Ammon's horn (tissue), 1 donor: ENCODE measurements around the gene TMEM150A.
A peak's percentile ranks its signal among the peaks of the same experiment; 100 is the strongest.
"Not testable (repeated sequence)": the region's sequence is repeated elsewhere in the genome, so short reads cannot be mapped to it uniquely, and the experiment has no call there.

ENCODE experiments used
- DNase-seq: peaks from one replicate; pipeline ENCODE4 v3.0.0-alpha.2; 2016; ENCODE audit warnings: low spot score

The TMEM150A gene

DNA sequence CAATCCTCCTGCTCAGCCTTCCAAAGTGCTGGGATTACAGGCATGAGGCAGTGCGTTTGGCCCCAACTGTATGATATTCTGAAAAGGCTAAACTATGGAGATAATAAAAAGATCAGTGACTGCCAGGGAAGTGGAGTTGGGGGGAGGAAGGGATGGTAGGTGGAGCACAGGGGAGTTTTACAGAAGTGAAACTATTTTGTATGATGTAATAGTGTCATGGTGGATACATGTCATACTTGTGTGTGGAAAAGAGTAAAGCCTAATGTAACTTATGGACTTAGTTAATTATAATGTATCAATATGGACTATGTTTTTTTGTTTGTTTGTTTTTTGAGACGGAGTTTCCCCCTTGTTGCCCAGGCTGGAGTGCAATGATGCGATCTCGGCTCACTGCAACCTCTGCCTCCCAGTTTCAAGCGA lies 38.3 kb downstream of the TMEM150A start:
- DNase-seq: no peak

GRCh38 chr2:85561280-85562212 lies 41.0 kb downstream of the TMEM150A start, which contains the start of gene GGCX:
Gene GGCX, minus strand, starts transcription at chr2:85561493. Its CDS starts 65 bp downstream, at chr2:85561428.
- DNase-seq: peak; percentile 95

- DNase-seq: no peak
Observed at GRCh38 chr2:85560812-85561279, 41.7 kb downstream of the TMEM150A start.

DNA sequence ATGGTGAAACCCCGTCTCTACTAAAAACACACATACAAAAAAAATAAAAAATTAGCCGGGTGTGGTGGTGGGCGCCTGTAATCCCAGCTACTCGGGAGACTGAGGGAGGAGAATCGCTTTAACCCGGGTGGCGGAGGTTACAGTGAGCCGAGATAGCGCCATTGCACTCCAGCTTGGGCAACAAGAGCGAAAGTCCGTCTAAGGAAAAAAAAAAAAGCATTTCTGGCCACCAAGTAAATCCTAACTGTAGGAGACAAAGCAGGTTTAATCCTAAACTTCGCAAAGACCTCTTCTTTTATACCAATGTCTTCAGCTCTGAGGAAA lies 42.1 kb downstream of the TMEM150A start:
- DNase-seq: not testable (repeated sequence)

DNA sequence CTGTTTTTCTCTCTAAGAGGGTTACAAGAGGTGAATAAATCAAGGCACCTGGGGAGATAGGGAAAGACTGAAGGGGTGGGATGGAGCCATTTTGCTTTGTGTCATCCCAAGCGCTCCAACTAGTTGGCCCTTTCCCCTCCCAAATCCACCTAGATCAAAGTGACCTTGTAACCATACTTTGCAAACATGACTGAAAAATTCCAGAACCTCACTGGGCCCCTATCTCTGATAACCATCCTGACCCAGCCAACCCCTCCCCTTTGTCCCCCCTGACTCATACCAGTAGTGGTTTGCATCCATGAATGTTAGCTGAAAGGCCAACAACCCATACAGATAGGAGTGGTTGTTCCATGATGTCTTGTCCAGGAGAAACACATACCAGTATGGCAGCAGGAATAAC lies 44.3 kb downstream of the TMEM150A start:
- no peak for DNase-seq

DNA sequence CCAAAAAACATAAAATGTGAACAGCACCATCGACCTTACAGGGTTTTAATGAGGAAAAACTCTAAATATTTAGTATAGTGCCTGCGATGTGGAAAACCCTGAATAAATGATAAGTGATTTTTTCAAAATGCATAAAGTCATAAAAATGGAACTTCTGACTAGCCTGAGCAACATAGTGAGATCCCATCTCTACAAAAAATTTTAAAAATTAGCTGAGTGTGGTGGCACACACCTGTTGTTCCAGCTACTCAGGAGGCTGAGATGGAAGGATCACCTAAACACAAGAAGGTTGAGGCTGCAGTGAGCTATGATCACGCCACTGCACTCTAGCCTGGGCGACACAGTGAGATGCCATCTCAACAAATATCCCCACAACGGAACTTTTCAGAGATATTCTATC lies 45.4 kb downstream of the TMEM150A start:
- no peak for DNase-seq

DNA sequence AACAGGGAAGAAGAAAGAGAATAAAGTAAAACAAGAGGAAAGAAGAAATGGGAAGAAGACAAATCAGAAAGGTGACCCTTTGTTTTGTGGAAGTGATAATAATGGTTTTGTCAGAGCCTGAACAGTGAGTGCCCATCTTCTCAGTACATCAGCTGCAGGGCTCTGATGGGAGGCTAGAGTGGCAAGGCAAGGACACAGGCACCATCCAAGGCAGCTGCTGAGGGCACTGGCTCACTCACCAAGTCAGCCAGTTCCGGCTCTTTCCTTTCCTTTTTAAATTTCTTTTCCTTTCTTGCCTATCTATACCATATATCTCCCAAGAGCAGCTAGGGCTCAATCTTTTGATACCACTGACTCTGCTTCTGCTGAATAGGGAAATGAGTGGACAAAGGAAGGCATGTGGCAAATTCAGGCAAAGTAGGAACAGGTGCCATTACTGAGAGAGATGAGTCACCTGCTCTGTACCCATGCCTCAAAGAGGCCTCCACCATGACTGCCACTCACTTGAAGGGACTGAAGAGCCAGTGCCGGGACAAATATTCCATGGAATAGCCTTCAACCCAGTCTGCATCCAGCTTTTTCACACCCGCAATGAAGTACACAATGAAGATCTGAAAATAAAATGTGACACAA lies 47.4 kb downstream of the TMEM150A start:
- DNase-seq: no peak

DNA sequence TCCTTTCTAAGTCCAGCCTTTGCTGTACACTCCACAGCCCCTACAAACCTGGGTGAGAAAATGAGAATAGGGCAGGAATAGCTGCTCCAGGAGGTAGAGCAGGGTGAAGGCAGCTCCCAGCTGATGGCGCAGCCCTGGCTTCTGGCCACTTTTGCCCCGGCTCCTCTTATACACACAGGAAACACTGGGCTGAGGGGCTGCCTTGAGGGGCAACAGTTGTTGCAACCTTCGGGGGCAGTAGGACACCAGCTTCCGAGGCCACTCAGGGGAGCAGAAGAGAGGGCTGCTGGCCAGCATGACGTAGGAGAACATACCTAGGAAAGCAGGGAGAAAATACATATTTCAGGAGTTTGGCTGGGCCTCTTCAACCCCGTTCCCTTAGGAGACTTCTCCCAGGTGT lies 49.3 kb downstream of the TMEM150A start:
- DNase-seq: no peak

DNA sequence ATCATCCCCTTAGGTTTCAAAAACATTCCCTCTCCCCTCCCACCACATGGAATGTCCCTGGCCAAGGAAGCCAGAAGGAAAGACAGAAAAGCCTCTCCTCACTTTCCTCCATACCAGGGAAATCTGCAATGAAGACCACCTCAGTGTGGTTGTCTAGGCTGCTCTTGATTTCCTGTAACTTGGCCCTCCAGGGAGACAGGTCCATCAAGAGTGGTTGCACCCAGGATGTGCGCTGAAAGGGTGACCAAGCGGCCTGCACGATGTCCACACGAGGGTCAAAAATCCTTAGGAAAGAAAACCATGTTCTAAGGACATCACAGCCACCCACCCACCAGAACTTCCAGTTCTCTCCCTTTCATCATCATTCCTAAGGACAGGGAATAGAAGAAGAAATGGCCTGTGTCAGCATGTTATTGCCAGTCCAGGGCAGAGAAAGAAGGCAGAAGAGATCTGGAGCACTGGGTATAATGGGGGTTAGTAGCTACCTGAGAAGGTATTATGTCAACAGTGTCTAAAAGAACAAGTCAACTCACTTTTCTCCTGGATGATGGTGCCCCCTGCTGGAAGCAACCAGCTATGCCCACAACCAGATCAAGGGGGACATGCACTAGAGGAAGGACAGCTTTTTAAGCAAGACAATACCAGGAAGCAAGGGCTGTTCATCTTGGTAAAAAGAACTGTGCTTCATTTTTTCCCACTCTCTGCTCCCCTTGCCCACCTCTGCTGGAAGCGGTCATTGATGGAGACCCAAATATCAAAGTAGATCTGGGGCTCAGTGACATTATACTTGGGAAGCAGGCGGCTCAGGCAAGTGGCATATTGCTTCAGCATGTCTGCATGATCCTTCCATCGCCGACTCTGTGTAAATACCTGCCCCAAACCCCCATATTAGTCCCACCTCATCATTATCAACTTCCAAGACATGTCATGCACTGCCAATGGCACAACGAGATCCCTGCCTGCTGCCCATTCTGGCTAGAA lies 50.5 kb downstream of the TMEM150A start:
- DNase-seq: peak; percentile 90

- peak; percentile 46 for DNase-seq
Observed at GRCh38 chr2:85550486-85550885, 52.0 kb downstream of the TMEM150A start.

GRCh38 chr2:85549826-85550225 lies 52.7 kb downstream of the TMEM150A start:
- no peak for DNase-seq

DNA sequence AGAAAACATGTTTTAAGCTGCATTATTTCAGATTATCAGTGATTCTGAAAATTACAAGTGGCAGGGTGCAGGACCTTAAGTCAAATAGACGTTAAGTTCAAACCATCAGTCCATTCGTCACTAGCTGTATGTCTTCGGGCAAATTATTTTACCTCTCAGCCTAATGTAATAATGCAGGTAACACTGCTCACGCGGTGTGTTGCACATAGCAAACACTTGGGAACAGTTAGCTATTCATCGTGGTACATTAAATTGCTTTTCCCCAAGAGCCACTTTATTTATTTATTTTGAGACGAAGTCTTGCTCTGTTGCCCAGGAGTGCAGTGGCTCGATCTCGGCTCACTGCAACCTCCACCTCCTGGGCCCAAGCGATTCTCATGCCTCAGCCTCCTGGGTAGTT lies 53.4 kb downstream of the TMEM150A start:
- no peak for DNase-seq

DNA sequence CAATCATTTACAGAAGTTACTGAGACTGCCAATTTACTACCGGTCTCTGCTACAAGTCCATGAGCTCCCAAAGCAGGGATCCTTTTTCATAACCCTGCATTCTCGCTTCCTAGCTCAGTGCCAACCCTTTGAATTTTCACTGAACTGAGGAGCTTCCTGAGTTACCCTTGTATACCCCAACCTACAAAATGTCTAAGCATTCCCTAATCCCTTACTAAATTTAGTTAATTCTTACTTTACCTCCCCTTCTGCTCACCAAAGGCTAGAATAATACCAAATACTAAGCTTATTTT lies 53.9 kb downstream of the TMEM150A start:
- DNase-seq: no peak
